ENCODE data around the gene GHRL.

DNA sequence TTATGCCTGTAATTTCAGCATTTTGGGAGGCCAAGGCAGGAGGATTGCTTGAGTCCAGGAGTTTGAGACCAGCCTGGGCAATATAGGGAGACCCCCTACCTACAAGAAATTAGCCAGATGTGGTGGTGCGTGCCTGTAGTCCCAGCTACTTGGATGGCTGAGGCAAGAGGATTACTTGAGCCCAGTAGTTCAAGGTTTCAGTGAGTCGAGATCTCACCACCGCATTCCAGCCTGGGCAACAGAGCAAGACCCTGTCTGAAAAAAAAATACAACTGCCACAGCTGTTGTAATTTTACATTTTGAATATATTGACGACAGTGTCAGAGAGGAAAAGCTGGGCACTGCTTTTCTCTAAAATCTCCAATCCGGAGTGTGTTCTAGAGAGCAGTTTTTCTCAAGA, 23.3 kb downstream of the GHRL start:
- TF ChIP-seq SUZ12 (IDR thresholded peaks at IDR 0.05; ENCODE audit: extremely low read depth, insufficient read depth, insufficient read length) = no peak
- TF ChIP-seq YY1 (IDR thresholded peaks at IDR 0.05; ENCODE audit: insufficient read depth, insufficient read length) = no peak
- TF ChIP-seq ZNF274 (IDR thresholded peaks at IDR 0.05; ENCODE audit: low read depth, low read length) = no peak

All from NT2/D1 (cell line).